Measurements from ENCODE around the gene RBM20. TPM values are rescaled to one million over a fixed set of nuclear protein-coding genes. Genes with fewer than 3 reads are reported as not detected.
"Not testable (repeated sequence)": the region's sequence is repeated elsewhere in the genome, so short reads cannot be mapped to it uniquely, and the experiment has no call there.

Gene RBM20
- total and polyA plus RNA-seq, 5 donors from 2014 or later = 0.15 to 0.72 TPM; not detected in 3

DNA sequence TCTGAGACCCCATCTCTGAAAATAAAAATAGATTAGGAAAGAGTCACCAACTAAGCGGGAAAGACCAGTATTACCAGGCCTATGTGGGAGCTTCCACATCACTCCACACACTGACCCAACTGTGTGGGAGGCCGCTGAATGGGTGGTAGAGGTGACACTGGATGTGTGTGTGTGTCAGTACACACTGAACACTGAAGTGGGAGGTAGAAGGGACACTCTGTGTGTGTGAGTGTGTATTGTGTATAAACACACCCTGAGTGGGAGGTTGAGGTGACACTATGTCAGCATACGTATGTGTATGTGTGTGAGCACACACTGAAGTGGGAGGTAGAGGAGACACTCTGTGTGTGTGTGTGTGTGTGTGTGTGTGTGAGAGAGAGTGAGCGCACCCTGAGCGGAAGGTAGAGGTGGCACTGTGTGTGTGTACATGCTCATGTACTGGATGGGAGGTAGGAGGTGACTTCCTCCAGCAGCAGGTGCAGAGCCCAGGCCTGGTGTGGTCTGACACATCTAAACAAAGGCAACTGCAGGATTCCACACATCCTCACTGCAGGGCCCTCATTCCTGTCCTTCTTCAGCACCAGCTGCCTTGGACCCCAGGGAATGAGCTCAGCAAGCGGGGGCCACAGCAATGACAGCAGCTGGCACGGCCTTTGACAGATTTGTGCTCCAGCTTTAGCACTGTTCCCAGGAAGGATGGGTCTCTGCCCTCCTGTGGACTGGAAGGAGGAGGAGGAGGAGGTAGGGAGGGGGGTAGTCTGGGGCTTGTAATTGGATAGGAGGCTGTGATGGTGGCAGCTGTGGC lies 26.5 kb upstream of the RBM20 start:
- no peaks in the 10 kb centered on the region for H3K36me3 ChIP-seq (ENCODE audit: control insufficient read depth, insufficient read depth, low read length)
- peaks cover 3% of the 10 kb centered on the region for H3K27me3 ChIP-seq (ENCODE audit: control insufficient read depth, insufficient read depth, low read length)
- no peak overlapping the region for H3K27ac ChIP-seq (ENCODE audit: insufficient read depth, low read length, poor library complexity, severe bottlenecking)
- Mint-ChIP-seq H3K9me3 (peaks cover 0 to 2% (median 0%) of the 10 kb centered on the region in 7 donors), H3K4me3 (peak overlapping the region in 1 of 4 donors; percentile 56), H3K27ac (peak overlapping the region in 1 of 3 donors; percentile 78), H3K27me3 (peaks cover 7% of the 10 kb centered on the region), H3K4me1 (peaks cover 0 to 19% (median 3%) of the 10 kb centered on the region in 4 donors), H3K36me3 (no peaks in the 10 kb centered on the region)
- no peak overlapping the region for H3K4me3 ChIP-seq (ENCODE audit: low read depth, low read length)
- no peaks in the 10 kb centered on the region for H3K9me3 ChIP-seq (ENCODE audit: control insufficient read depth in 2 of 2, low read length in 2 of 2)
- peak in 1 of 3 donors; percentile 42 for DNase-seq
- ATAC-seq (ENCODE audit: low read depth in 2 of 2) = peak; percentile 38 to 73
- H3K4me1 ChIP-seq (ENCODE audit: control insufficient read depth, insufficient read depth, low read length, poor library complexity, severe bottlenecking) = no peaks in the 10 kb centered on the region

DNA sequence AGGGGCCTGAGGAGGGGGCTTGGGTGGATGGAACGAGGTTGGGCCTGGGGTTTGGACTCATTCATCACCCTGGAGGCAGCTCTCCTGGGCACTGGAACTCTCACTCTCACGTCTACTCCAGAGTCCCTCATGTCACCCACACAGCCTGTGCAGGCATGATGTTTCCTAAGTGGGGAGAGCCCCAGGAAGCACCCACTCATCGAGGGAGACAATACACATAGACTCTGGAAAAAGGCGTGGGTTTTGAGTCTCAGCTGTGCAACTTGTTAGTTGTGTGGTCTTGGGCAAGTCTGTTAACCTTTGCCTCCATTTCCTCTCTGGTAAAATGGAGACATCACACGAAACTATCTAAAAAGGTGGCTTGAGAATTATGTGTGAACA lies 25.9 kb upstream of the RBM20 start:
- no peaks in the 10 kb centered on the region for H3K36me3 Mint-ChIP-seq
- peaks cover 3% of the 10 kb centered on the region for H3K27me3 ChIP-seq (ENCODE audit: control insufficient read depth, insufficient read depth, low read length)
- ATAC-seq (ENCODE audit: low read depth in 2 of 2) (no peak), DNase-seq (no peak)
- peaks cover 0 to 2% (median 0%) of the 10 kb centered on the region in 7 donors for H3K9me3 Mint-ChIP-seq
- no peak overlapping the region for H3K4me3 Mint-ChIP-seq
- H3K4me1 ChIP-seq (ENCODE audit: control insufficient read depth, insufficient read depth, low read length, poor library complexity, severe bottlenecking) = no peaks in the 10 kb centered on the region
- no peaks in the 10 kb centered on the region for H3K36me3 ChIP-seq (ENCODE audit: control insufficient read depth, insufficient read depth, low read length)
- no peak overlapping the region for H3K4me3 ChIP-seq (ENCODE audit: low read depth, low read length)
- H3K27ac ChIP-seq (ENCODE audit: insufficient read depth, low read length, poor library complexity, severe bottlenecking) = no peak overlapping the region
- H3K4me1 Mint-ChIP-seq = peaks cover 0 to 19% (median 3%) of the 10 kb centered on the region in 4 donors
- peaks cover 8% of the 10 kb centered on the region for H3K27me3 Mint-ChIP-seq
- H3K27ac Mint-ChIP-seq = no peak overlapping the region
- no peaks in the 10 kb centered on the region for H3K9me3 ChIP-seq (ENCODE audit: control insufficient read depth in 2 of 2, low read length in 2 of 2)

DNA sequence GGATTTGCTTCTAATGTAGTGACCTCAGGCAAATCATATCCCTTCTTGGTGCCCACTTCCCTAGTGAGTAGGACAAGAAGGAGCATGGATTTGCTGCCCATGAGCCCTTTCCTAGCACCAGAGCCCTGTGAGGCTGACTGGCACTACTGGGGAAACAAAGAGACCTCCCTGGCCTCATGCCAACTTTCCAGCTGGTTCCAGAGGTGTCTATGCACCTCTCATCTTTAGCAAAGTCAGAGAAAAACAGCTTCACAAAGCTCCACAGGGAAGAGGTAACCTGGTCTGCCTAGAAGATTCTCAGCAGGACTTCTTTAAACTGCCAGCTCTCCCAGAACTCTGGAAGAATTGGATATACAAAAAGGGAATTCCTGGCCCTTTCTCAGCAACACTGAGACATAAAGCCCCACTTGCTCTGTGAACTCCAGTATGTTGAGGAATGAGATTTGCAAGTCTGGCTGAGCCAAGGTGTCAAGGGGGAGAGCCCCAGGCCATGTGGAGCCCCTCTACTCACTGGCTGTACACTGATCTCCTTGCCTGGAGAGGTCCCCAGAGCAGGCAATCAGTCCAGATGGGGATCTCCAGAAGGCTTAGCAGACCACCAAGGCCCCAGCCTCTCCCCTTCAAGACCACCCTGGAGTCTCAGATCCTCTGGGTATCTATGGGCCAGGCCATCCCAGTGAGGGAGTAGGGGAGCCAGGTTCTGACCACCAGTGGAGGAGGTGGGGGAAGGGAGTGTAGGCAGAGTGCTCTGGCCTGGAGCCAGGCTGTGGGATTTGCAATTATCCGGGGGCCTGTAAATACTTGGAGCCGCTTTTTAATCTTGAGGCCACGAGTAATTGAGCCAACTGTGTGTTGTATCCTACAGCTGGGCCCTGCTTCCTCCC lies 24.4 kb upstream of the RBM20 start:
- no peak for ATAC-seq (ENCODE audit: low read depth in 2 of 2)
- H3K9me3 ChIP-seq (ENCODE audit: control insufficient read depth in 2 of 2, low read length in 2 of 2) = no peaks in the 10 kb centered on the region
- H3K4me3 Mint-ChIP-seq = no peak overlapping the region
- H3K27ac Mint-ChIP-seq = no peak overlapping the region
- H3K36me3 ChIP-seq (ENCODE audit: control insufficient read depth, insufficient read depth, low read length) = no peaks in the 10 kb centered on the region
- peaks cover 15% of the 10 kb centered on the region for H3K27me3 Mint-ChIP-seq
- peaks cover 0 to 5% (median 2%) of the 10 kb centered on the region in 7 donors for H3K9me3 Mint-ChIP-seq
- H3K27me3 ChIP-seq (ENCODE audit: control insufficient read depth, insufficient read depth, low read length) = peaks cover 10% of the 10 kb centered on the region
- no peaks in the 10 kb centered on the region for H3K36me3 Mint-ChIP-seq
- H3K4me1 Mint-ChIP-seq = peaks cover 0 to 19% (median 1%) of the 10 kb centered on the region in 4 donors
- H3K4me1 ChIP-seq (ENCODE audit: control insufficient read depth, insufficient read depth, low read length, poor library complexity, severe bottlenecking) = no peaks in the 10 kb centered on the region
- H3K27ac ChIP-seq (ENCODE audit: insufficient read depth, low read length, poor library complexity, severe bottlenecking) = no peak overlapping the region
- no peak for DNase-seq
- no peak overlapping the region for H3K4me3 ChIP-seq (ENCODE audit: low read depth, low read length)

DNA sequence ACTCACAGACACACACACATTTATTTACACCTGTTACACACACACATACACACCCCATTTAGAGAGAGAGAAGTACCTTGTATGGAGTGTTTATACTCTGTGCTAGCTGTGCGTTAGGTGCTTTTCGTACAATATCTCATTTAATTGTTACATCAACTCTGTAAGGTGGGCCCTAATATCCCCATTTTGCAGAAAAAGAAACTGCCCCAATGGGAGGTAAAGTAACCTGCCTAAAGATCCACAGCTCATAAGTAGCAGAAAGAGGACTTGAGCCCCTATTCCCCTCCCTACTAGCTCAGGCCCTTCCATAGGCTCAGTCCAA lies 23.8 kb upstream of the RBM20 start:
- ATAC-seq (ENCODE audit: low read depth in 2 of 2) (no peak), DNase-seq (no peak)
- Histone ChIP-seq H3K4me1 (ENCODE audit: control insufficient read depth, insufficient read depth, low read length, poor library complexity, severe bottlenecking) (no peaks in the 10 kb centered on the region), H3K36me3 (ENCODE audit: control insufficient read depth, insufficient read depth, low read length) (no peaks in the 10 kb centered on the region), H3K27me3 (ENCODE audit: control insufficient read depth, insufficient read depth, low read length) (peaks cover 10% of the 10 kb centered on the region), H3K4me3 (ENCODE audit: low read depth, low read length) (no peak overlapping the region), H3K9me3 (ENCODE audit: control insufficient read depth in 2 of 2, low read length in 2 of 2) (no peaks in the 10 kb centered on the region), H3K27ac (ENCODE audit: insufficient read depth, low read length, poor library complexity, severe bottlenecking) (no peak overlapping the region)
- Mint-ChIP-seq H3K27ac (no peak overlapping the region), H3K4me3 (no peak overlapping the region), H3K27me3 (peaks cover 16% of the 10 kb centered on the region), H3K36me3 (no peaks in the 10 kb centered on the region), H3K9me3 (peaks cover 0 to 5% (median 2%) of the 10 kb centered on the region in 7 donors), H3K4me1 (peaks cover 0 to 19% (median 0%) of the 10 kb centered on the region in 4 donors)

DNA sequence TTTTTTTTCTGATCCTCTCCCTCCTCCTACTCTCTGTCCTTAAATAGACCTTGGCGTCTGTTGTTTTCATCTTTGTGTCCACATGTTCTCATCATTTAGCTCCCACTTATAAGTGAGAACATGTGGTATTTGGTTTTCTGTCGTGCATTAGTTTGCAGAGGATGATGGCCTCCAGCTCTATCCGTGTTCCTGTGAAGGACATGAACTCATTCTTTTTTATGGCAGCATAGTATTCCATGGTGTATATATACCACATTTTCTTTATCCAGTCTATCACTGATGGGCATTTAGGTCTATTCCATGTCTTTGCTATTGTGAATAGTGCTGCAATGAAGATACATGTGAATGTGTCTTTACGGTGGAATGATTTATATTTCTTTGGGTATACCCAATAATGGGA lies 20.8 kb upstream of the RBM20 start:
- not testable (repeated sequence) for H3K4me1 Mint-ChIP-seq; H3K4me3 Mint-ChIP-seq; H3K4me1 ChIP-seq (ENCODE audit: control insufficient read depth, insufficient read depth, low read length, poor library complexity, severe bottlenecking); H3K36me3 Mint-ChIP-seq; H3K36me3 ChIP-seq (ENCODE audit: control insufficient read depth, insufficient read depth, low read length); H3K27ac Mint-ChIP-seq; H3K4me3 ChIP-seq (ENCODE audit: low read depth, low read length); H3K9me3 ChIP-seq (ENCODE audit: control insufficient read depth in 2 of 2, low read length in 2 of 2); DNase-seq; ATAC-seq (ENCODE audit: low read depth in 2 of 2); H3K27ac ChIP-seq (ENCODE audit: insufficient read depth, low read length, poor library complexity, severe bottlenecking); H3K9me3 Mint-ChIP-seq
- H3K27me3 ChIP-seq (ENCODE audit: control insufficient read depth, insufficient read depth, low read length) = peaks cover 10% of the 10 kb centered on the region
- H3K27me3 Mint-ChIP-seq = peaks cover 33% of the 10 kb centered on the region

DNA sequence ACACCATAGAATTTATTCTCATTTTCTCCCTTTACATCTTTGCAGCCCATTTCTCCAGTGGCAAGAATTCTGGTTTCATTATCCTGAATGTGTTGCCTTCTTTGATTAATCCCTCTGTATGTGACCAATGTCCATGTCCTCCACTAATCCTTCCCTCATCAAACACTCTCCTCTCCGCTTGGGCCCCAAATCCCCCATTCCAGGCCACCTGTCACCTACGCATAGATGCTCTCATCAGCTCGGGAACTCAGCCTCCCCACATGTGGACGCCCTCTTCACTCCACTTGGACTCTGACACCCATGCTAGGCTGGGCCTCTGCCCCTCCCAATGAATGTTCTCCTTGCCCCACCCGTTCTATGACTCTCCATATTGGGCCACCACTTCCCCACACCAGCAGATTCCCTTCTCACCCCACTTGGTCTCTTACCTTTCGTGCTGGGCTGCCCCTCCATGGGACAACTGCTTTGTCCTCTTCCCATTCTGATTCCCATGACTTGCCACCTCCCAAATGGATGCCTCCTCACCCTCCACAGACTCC lies 18.7 kb upstream of the RBM20 start:
- H3K9me3 Mint-ChIP-seq = peaks cover 0 to 9% (median 3%) of the 10 kb centered on the region in 7 donors
- H3K27ac Mint-ChIP-seq = no peak overlapping the region
- Histone ChIP-seq H3K4me1 (ENCODE audit: control insufficient read depth, insufficient read depth, low read length, poor library complexity, severe bottlenecking) (no peaks in the 10 kb centered on the region), H3K27me3 (ENCODE audit: control insufficient read depth, insufficient read depth, low read length) (peaks cover 16% of the 10 kb centered on the region), H3K9me3 (ENCODE audit: control insufficient read depth in 2 of 2, low read length in 2 of 2) (peaks cover 0 to 6% of the 10 kb centered on the region in 2 experiments), H3K27ac (ENCODE audit: insufficient read depth, low read length, poor library complexity, severe bottlenecking) (no peak overlapping the region), H3K4me3 (ENCODE audit: low read depth, low read length) (no peak overlapping the region), H3K36me3 (ENCODE audit: control insufficient read depth, insufficient read depth, low read length) (no peaks in the 10 kb centered on the region)
- H3K36me3 Mint-ChIP-seq = no peaks in the 10 kb centered on the region
- DNase-seq = no peak
- H3K4me3 Mint-ChIP-seq = no peak overlapping the region
- H3K4me1 Mint-ChIP-seq = no peaks in the 10 kb centered on the region
- no peak for ATAC-seq (ENCODE audit: low read depth in 2 of 2)
- peaks cover 37% of the 10 kb centered on the region for H3K27me3 Mint-ChIP-seq

DNA sequence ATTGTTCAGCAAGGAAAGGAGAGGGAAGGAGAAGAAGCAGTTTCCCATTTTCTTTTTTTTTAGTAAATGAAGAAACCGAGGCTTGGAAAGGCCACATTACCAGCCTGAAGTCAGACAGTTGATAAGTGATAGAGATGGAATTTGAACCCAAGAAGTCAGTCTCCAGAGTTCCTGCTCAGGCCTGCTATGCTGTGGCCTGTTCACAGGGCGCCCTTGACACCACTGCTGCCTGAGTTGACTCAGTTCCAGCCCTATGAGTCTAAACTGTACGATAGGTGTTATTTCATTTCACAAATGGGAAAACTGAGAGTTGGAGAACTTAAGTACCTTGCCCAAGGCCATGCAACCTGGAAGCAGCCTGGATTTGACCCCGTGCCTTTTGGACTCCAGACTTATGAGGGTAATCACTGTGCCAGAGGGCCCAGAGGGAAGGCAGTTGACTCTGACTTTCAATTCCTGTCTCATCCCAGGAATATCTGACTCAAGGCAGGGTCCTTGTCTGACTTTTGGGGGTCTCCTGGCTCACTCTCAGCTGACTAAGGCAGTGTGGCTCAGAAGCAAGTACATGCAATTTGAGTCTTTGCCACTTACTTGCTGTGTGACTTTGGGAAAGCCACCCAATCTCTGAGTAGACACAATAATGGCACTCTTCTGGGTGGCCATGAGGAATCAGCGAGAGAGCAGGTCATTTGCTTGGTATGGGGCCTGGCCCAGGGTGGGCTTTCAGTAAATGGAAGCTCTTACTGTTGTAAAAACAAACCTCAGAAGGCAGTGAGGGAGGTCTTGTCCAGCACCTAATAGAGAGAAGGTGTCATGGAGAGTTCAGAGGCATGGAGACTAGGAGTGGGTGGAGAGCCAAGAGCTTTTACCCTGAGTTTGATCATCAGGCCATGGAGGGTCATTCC lies 17.9 kb upstream of the RBM20 start:
- Histone ChIP-seq H3K4me1 (ENCODE audit: control insufficient read depth, insufficient read depth, low read length, poor library complexity, severe bottlenecking) (no peaks in the 10 kb centered on the region), H3K36me3 (ENCODE audit: control insufficient read depth, insufficient read depth, low read length) (no peaks in the 10 kb centered on the region)
- H3K9me3 Mint-ChIP-seq = peaks cover 0 to 9% (median 3%) of the 10 kb centered on the region in 7 donors

More for the DNA sequence above, 17.9 kb upstream of the RBM20 start:
- DNase-seq (no peak), ATAC-seq (ENCODE audit: low read depth in 2 of 2) (no peak)
- Histone ChIP-seq H3K27me3 (ENCODE audit: control insufficient read depth, insufficient read depth, low read length) (peaks cover 15% of the 10 kb centered on the region), H3K27ac (ENCODE audit: insufficient read depth, low read length, poor library complexity, severe bottlenecking) (no peak overlapping the region), H3K9me3 (ENCODE audit: control insufficient read depth in 2 of 2, low read length in 2 of 2) (peaks cover 0 to 6% of the 10 kb centered on the region in 2 experiments), H3K4me3 (ENCODE audit: low read depth, low read length) (no peak overlapping the region)
- Mint-ChIP-seq H3K27ac (no peak overlapping the region), H3K27me3 (peaks cover 38% of the 10 kb centered on the region), H3K36me3 (no peaks in the 10 kb centered on the region), H3K4me3 (no peak overlapping the region), H3K4me1 (no peaks in the 10 kb centered on the region)

Data from CD4-positive, CD25-positive, alpha-beta regulatory T cell (primary cell).